KMS-11 (cell line): ENCODE results near the gene RRAS2.

Experiments used
- H2AFZ ChIP-seq: fragments of 200-600 bp; sonication (generic); 2 replicates; pipeline ENCODE4 v1.6.1; 2016; ENCODE audit warnings: antibody characterized with exemption, mixed run types, low read depth
- H3K27ac ChIP-seq: fragments of 200-600 bp; sonication (generic); 2 replicates; pipeline ENCODE4 v1.6.1; 2016; ENCODE audit warnings: mild to moderate bottlenecking, mixed run types
- H3K27me3 ChIP-seq: fragments of 200-600 bp; sonication (generic); 2 replicates; pipeline ENCODE4 v1.6.1; 2017; ENCODE audit warnings: mild to moderate bottlenecking, low read depth, mixed run types, moderate library complexity; ENCODE audit not compliant: insufficient read depth
- H3K36me3 ChIP-seq: fragments of 200-600 bp; sonication (generic); 2 replicates; pipeline ENCODE4 v1.6.1; 2017; ENCODE audit warnings: mild to moderate bottlenecking, mixed run types; ENCODE audit not compliant: insufficient read depth
- H3K4me1 ChIP-seq: fragments of 200-600 bp; sonication (generic); 2 replicates; pipeline ENCODE4 v1.6.1; 2016; ENCODE audit warnings: mild to moderate bottlenecking, low read depth, mixed run types; ENCODE audit not compliant: poor library complexity, severe bottlenecking
- H3K4me2 ChIP-seq: fragments of 200-600 bp; sonication (generic); 2 replicates; pipeline ENCODE4 v1.7.0; 2016; ENCODE audit warnings: mild to moderate bottlenecking, mixed run types
- H3K4me3 ChIP-seq: fragments of 200-600 bp; sonication (generic); IDR thresholded peaks from 2 replicates; pipeline ENCODE4 v1.6.1; 2017; ENCODE audit warnings: low read depth, low read length, mixed read lengths; ENCODE audit not compliant: insufficient read depth
- H3K79me2 ChIP-seq: fragments of 200-600 bp; sonication (generic); 2 replicates; pipeline ENCODE4 v1.6.1; 2016; ENCODE audit warnings: low read depth, mixed run types; ENCODE audit not compliant: insufficient read depth
- H3K9ac ChIP-seq: fragments of 200-600 bp; sonication (generic); 2 replicates; pipeline ENCODE4 v1.6.1; 2016; ENCODE audit warnings: mild to moderate bottlenecking, mixed run types
- H4K20me1 ChIP-seq: fragments of 200-600 bp; sonication (generic); 2 replicates; pipeline ENCODE4 v1.6.1; 2016; ENCODE audit warnings: mild to moderate bottlenecking, mixed run types; ENCODE audit not compliant: insufficient read depth
- TF ChIP-seq, protein P1 (sequence below): fragments of 200-600 bp; sonication (generic); conservative IDR thresholded peaks from 2 replicates; pipeline ENCODE4 v1.6.1; 2017; ENCODE audit warnings: low read depth, mild to moderate bottlenecking, antibody characterized with exemption, low read length, moderate library complexity, mixed read lengths

The RRAS2 gene

DNA sequence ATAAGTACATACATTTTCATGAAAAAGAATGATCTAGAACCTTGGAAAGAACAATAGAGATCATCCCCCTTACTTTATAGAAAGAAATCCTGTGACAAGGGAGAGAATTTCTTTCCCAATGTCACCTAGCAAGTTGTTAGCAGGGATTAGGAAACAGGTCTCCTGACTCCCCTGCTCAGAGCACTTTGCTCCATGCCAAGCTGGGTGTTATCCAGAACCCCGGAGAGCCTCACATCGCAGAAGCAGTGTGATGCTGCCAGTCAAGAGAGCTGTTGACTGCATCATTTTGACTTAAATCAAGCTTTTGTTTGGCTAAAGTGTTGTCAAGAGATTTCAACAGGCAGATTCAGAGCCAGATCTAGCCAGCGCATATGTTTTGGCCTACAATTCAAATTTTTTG, 3.6 kb upstream of the RRAS2 start:
- Histone ChIP-seq H4K20me1 (no peaks in the 10 kb centered on the region), H3K27ac (no peak overlapping the region), H3K9ac (no peak overlapping the region), H3K4me1 (peaks cover 1% of the 10 kb centered on the region), H3K79me2 (no peaks in the 10 kb centered on the region), H3K4me3 (no peak overlapping the region), H3K4me2 (no peak overlapping the region), H3K27me3 (no peaks in the 10 kb centered on the region), H2AFZ (no peak overlapping the region), H3K36me3 (no peaks in the 10 kb centered on the region)
- TF ChIP-seq, protein P1, sequence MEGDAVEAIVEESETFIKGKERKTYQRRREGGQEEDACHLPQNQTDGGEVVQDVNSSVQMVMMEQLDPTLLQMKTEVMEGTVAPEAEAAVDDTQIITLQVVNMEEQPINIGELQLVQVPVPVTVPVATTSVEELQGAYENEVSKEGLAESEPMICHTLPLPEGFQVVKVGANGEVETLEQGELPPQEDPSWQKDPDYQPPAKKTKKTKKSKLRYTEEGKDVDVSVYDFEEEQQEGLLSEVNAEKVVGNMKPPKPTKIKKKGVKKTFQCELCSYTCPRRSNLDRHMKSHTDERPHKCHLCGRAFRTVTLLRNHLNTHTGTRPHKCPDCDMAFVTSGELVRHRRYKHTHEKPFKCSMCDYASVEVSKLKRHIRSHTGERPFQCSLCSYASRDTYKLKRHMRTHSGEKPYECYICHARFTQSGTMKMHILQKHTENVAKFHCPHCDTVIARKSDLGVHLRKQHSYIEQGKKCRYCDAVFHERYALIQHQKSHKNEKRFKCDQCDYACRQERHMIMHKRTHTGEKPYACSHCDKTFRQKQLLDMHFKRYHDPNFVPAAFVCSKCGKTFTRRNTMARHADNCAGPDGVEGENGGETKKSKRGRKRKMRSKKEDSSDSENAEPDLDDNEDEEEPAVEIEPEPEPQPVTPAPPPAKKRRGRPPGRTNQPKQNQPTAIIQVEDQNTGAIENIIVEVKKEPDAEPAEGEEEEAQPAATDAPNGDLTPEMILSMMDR, result no peak

DNA sequence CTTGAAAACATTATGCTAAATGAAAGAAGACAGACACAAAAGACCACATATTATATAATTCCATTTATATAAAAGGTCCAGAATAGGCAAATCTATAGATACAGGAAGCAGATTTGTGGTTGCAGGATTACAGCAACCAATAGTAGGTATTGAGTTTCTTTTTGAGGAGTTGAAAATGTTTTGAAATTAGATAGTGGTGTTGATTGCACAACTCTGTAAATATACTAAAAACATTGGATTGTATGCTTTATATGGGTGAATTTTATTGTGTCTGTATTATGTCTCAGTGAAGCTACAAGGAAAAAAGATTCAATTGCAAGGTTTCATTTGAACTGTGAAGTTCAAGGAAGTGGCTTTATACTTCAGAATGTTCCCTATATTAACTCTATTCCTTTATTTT, 3.0 kb upstream of the RRAS2 start:
- H4K20me1 ChIP-seq, result no peaks in the 10 kb centered on the region
- H3K4me3 ChIP-seq, result no peak overlapping the region
- H3K4me1 ChIP-seq, result peaks cover 5% of the 10 kb centered on the region
- no peak overlapping the region for H3K9ac ChIP-seq
- H2AFZ ChIP-seq, result no peak overlapping the region
- no peak overlapping the region for H3K27ac ChIP-seq
- no peaks in the 10 kb centered on the region for H3K27me3 ChIP-seq
- TF ChIP-seq, protein P1, result no peak
- H3K36me3 ChIP-seq, result no peaks in the 10 kb centered on the region
- no peaks in the 10 kb centered on the region; the same call in 1 of the 2 replicates for H3K79me2 ChIP-seq
- no peak overlapping the region for H3K4me2 ChIP-seq

DNA sequence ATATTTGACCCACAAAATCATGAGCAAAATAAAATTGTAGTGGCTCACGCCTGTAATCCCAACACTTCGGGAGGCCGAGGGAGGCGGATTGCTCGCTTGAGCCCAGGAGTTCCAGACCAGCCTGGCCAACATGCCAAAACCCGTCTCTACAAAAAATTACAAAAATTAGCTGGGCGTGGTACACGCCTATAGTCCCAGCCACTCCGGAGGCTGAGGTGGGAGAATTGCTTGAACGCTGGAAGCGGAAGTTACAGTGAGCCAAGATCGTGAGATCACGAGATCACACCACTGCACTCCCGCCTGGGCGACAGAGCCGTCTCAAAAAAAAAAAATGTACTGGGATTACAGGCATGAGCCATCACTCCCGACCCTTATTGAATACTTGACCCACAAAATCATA, 2.0 kb upstream of the RRAS2 start:
- TF ChIP-seq, protein P1, result no peak
- Histone ChIP-seq H4K20me1 (no peaks in the 10 kb centered on the region), H3K27ac (no peak overlapping the region), H3K9ac (no peak overlapping the region), H3K79me2 (peaks cover 3% of the 10 kb centered on the region; the same call in 1 of the 2 replicates), H2AFZ (no peak overlapping the region), H3K27me3 (no peaks in the 10 kb centered on the region), H3K4me2 (no peak overlapping the region), H3K4me1 (peaks cover 5% of the 10 kb centered on the region), H3K4me3 (no peak overlapping the region), H3K36me3 (no peaks in the 10 kb centered on the region)

DNA sequence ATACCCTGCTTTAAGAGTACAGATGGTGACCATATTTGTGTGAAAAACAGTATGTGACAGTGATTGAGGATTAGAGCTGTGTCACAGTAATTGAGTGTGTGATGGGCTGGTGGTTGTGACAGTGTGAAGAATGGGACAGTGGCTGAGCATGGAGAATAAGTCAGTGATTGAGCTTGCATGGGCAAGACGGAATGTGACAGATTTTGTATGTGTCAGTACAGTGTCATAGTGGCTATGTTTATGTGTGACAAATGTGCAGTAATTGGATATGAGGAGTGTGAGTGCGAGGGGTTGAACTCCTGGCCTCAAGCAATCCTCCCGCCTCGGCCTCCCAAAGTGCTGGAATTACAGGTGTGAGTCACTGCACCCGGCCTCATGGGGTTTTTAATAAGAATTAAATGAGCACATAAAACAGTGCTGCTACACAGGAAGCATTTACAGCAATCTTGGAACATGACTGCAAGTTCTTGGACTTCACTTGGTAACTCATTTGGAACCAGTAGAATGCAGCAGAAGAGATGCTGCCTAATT, 583 bp upstream of the RRAS2 start:
- H2AFZ ChIP-seq, result no peak overlapping the region
- H3K27me3 ChIP-seq, result no peaks in the 10 kb centered on the region
- H3K36me3 ChIP-seq, result no peaks in the 10 kb centered on the region
- no peak overlapping the region for H3K27ac ChIP-seq
- H3K9ac ChIP-seq, result no peak overlapping the region
- H3K4me1 ChIP-seq, result peaks cover 5% of the 10 kb centered on the region
- TF ChIP-seq, protein P1, result no peak
- H4K20me1 ChIP-seq, result no peaks in the 10 kb centered on the region
- no peak overlapping the region for H3K4me3 ChIP-seq
- H3K4me2 ChIP-seq, result peak overlapping the region; percentile 15; the same call in 1 of the 2 replicates
- peaks cover 3% of the 10 kb centered on the region; the same call in 1 of the 2 replicates for H3K79me2 ChIP-seq
